Measurements from ENCODE around the gene DTNB.

- TF ChIP-seq CTCF (conservative IDR thresholded peaks at IDR 0.05) (no peak), EZH2 (IDR thresholded peaks at IDR 0.05; ENCODE audit: low read depth) (no peak)
These were observed 252.5 kb downstream of the DTNB start for GRCh38 chr2:25420820-25421237.

Data from PC-9 (cell line).